Activated T-cell treated with anti-CD3 and anti-CD28 coated beads, Interleukin-2, amount 50 U/mL, for 48 hours (primary cell): ENCODE data around the gene AFF2.
"Not testable (repeated sequence)": the region's sequence is repeated elsewhere in the genome, so short reads cannot be mapped to it uniquely, and the experiment has no call there.

ENCODE experiments used
- DNase-seq, 2 experiments: peaks; one replicate each; pipeline ENCODE4 v3.0.0-alpha.2; 2020

Gene AFF2

GRCh38 chrX:148649145-148649795 is 148.9 kb downstream of the AFF2 start:
- DNase-seq, result no peak

- DNase-seq, result no peak
Observed at GRCh38 chrX:148658115-148658730, 157.8 kb downstream of the AFF2 start.

GRCh38 chrX:148659481-148659880 is 159.1 kb downstream of the AFF2 start:
- DNase-seq, result no peak

- DNase-seq, result no peak
Observed at GRCh38 chrX:148661035-148661434, 160.6 kb downstream of the AFF2 start.

- DNase-seq, result no peak
Observed at GRCh38 chrX:148662014-148662413, 161.6 kb downstream of the AFF2 start.

- DNase-seq, result no peak
Observed at GRCh38 chrX:148664171-148664570, 163.8 kb downstream of the AFF2 start.

GRCh38 chrX:148664995-148665394 is 164.6 kb downstream of the AFF2 start:
- no peak for DNase-seq

- not testable (repeated sequence) for DNase-seq
Observed at GRCh38 chrX:148669175-148669574, 168.8 kb downstream of the AFF2 start.

GRCh38 chrX:148670277-148670676 is 169.9 kb downstream of the AFF2 start:
- no peak for DNase-seq

- DNase-seq, result no peak
Observed at GRCh38 chrX:148672517-148672916, 172.1 kb downstream of the AFF2 start.

- no peak for DNase-seq
Observed at GRCh38 chrX:148681605-148682004, 181.2 kb downstream of the AFF2 start.

GRCh38 chrX:148682206-148682605 is 181.8 kb downstream of the AFF2 start:
- DNase-seq, result no peak

GRCh38 chrX:148691456-148691855 is 191.0 kb downstream of the AFF2 start:
- no peak for DNase-seq

- no peak for DNase-seq
Observed at GRCh38 chrX:148695255-148695654, 194.8 kb downstream of the AFF2 start.

GRCh38 chrX:148698221-148698620 is 197.8 kb downstream of the AFF2 start:
- no peak for DNase-seq

GRCh38 chrX:148700021-148700420 is 199.6 kb downstream of the AFF2 start:
- no peak for DNase-seq

GRCh38 chrX:148713981-148714380 is 213.6 kb downstream of the AFF2 start:
- no peak for DNase-seq

- no peak for DNase-seq
Observed at GRCh38 chrX:148715361-148715760, 214.9 kb downstream of the AFF2 start.

- DNase-seq, result no peak
Observed at GRCh38 chrX:148722966-148723365, 222.5 kb downstream of the AFF2 start.

GRCh38 chrX:148723551-148723950 is 223.1 kb downstream of the AFF2 start:
- no peak for DNase-seq

GRCh38 chrX:148728901-148729300 is 228.5 kb downstream of the AFF2 start:
- no peak for DNase-seq

GRCh38 chrX:148732743-148733142 is 232.3 kb downstream of the AFF2 start:
- no peak for DNase-seq

- DNase-seq, result no peak
Observed at GRCh38 chrX:148741441-148741840, 241.0 kb downstream of the AFF2 start.

- DNase-seq, result no peak
Observed at GRCh38 chrX:148755111-148755510, 254.7 kb downstream of the AFF2 start.

GRCh38 chrX:148763896-148764295 is 263.5 kb downstream of the AFF2 start:
- DNase-seq, result no peak
